WTC11 (cell line): ENCODE results near the gene OR51G1. TPM values are rescaled to one million over a fixed set of nuclear protein-coding genes. Genes with fewer than 3 reads are reported as not detected.

Source experiments
- ATAC-seq: fragments of 200-7000 bp; cut with Tn5 transposase; 2 replicates; pipeline ENCODE4 v1.10.0; 2021; ENCODE audit warnings: mild to moderate bottlenecking, moderate library complexity
- CTCF ChIA-PET: fragments of 300-600 bp; sonication (Branson Sonifier 250); formaldehyde crosslinking; loops from one replicate; lab custom pipeline; 2021; ENCODE audit warnings: antibody characterized with exemption; lab: Charles Lee
- POLR2A ChIA-PET: fragments of 350-600 bp; sonication (Branson Sonifier 250); formaldehyde crosslinking; loops from one replicate; lab custom pipeline; 2021; ENCODE audit warnings: antibody characterized with exemption; lab: Charles Lee
- DNase-seq: peaks from one replicate; pipeline ENCODE4 v3.0.0; 2021; ENCODE audit warnings: low spot score
- H3K27ac Mint-ChIP-seq: 2 replicates; pipeline ENCODE4 v1.8.0; 2021; ENCODE audit warnings: mixed read lengths
- H3K27me3 Mint-ChIP-seq: 2 replicates; pipeline ENCODE4 v1.8.0; 2021; ENCODE audit warnings: low read depth, mild to moderate bottlenecking, moderate library complexity, mixed read lengths
- H3K36me3 Mint-ChIP-seq: 2 replicates; pipeline ENCODE4 v1.8.0; 2021; ENCODE audit warnings: mixed read lengths
- H3K4me1 Mint-ChIP-seq: 2 replicates; pipeline ENCODE4 v1.8.0; 2022; ENCODE audit warnings: mixed read lengths
- H3K4me3 Mint-ChIP-seq: 2 replicates; pipeline ENCODE4 v1.8.0; 2021; ENCODE audit warnings: mild to moderate bottlenecking, moderate library complexity, mixed read lengths
- H3K9me3 Mint-ChIP-seq: 2 replicates; pipeline ENCODE4 v1.8.0; 2021; ENCODE audit warnings: mixed read lengths
- ATF6 ChIP-seq: sonication (generic); formaldehyde crosslinking; IDR thresholded peaks from 2 replicates; pipeline ENCODE4 v1.8.1; 2023; ENCODE audit warnings: mild to moderate bottlenecking, missing genetic modification reagents
- CREM ChIP-seq: sonication (generic); formaldehyde crosslinking; IDR thresholded peaks from 2 replicates; pipeline ENCODE4 v1.8.1; 2022; ENCODE audit warnings: mild to moderate bottlenecking, missing genetic modification reagents, moderate library complexity
- EMX1 ChIP-seq: fragments of 250-450 bp; sonication (Bioruptor Pico); IDR thresholded peaks from 2 replicates; pipeline ENCODE4 v1.8.0; 2021; ENCODE audit warnings: mild to moderate bottlenecking
- ESRRA ChIP-seq: sonication (generic); formaldehyde crosslinking; IDR thresholded peaks from 2 replicates; pipeline ENCODE4 v1.8.1; 2022; ENCODE audit warnings: mild to moderate bottlenecking, missing genetic modification reagents, borderline replicate concordance
- FOXJ3 ChIP-seq: sonication (generic); formaldehyde crosslinking; IDR thresholded peaks from 2 replicates; pipeline ENCODE4 v1.9.0; 2021; ENCODE audit warnings: missing genetic modification reagents, mild to moderate bottlenecking, borderline replicate concordance
- JAZF1 ChIP-seq: fragments of 250-450 bp; sonication (Bioruptor Pico); IDR thresholded peaks from 2 replicates; pipeline ENCODE4 v1.9.0; 2021; ENCODE audit warnings: moderate library complexity, mild to moderate bottlenecking, inconsistent platforms
- KAT7 ChIP-seq: sonication (generic); formaldehyde crosslinking; IDR thresholded peaks from 2 replicates; pipeline ENCODE4 v1.8.1; 2023; ENCODE audit warnings: missing genetic modification reagents, mild to moderate bottlenecking, borderline replicate concordance
- NFE2L1 ChIP-seq: sonication (generic); formaldehyde crosslinking; IDR thresholded peaks from 2 replicates; pipeline ENCODE4 v1.8.1; 2023; ENCODE audit warnings: missing genetic modification reagents
- NFYB ChIP-seq: sonication (generic); formaldehyde crosslinking; conservative IDR thresholded peaks from 2 replicates; pipeline ENCODE4 v1.8.0; 2022; ENCODE audit warnings: low read depth, missing genetic modification reagents
- OVOL2 ChIP-seq: fragments of 250-450 bp; sonication (Bioruptor Pico); IDR thresholded peaks from 2 replicates; pipeline ENCODE4 v1.9.0; 2021; ENCODE audit warnings: mild to moderate bottlenecking, borderline replicate concordance
- SMAD3 ChIP-seq: sonication (generic); formaldehyde crosslinking; IDR thresholded peaks from 2 replicates; pipeline ENCODE4 v1.8.0; 2022; ENCODE audit warnings: missing genetic modification reagents, mild to moderate bottlenecking, borderline replicate concordance
- SP1 ChIP-seq: sonication (generic); formaldehyde crosslinking; conservative IDR thresholded peaks from 2 replicates; pipeline ENCODE4 v1.8.1; 2022; ENCODE audit warnings: missing genetic modification reagents
- USF1 ChIP-seq: sonication (generic); formaldehyde crosslinking; IDR thresholded peaks from 2 replicates; pipeline ENCODE4 v1.8.0; 2022; ENCODE audit warnings: mild to moderate bottlenecking, missing genetic modification reagents
- ZBTB43 ChIP-seq: sonication (generic); formaldehyde crosslinking; IDR thresholded peaks from 2 replicates; pipeline ENCODE4 v1.8.1; 2023; ENCODE audit warnings: mild to moderate bottlenecking, missing genetic modification reagents
- ZNF263 ChIP-seq: sonication (generic); formaldehyde crosslinking; IDR thresholded peaks from 2 replicates; pipeline ENCODE4 v1.8.1; 2022; ENCODE audit warnings: low read depth, mild to moderate bottlenecking, moderate library complexity, missing genetic modification reagents
- ZNF425 ChIP-seq: fragments of 250-450 bp; sonication (Bioruptor Pico); conservative IDR thresholded peaks from 2 replicates; pipeline ENCODE4 v1.9.0; 2021; ENCODE audit warnings: mild to moderate bottlenecking
- ZSCAN18 ChIP-seq: fragments of 250-450 bp; sonication (Bioruptor Pico); IDR thresholded peaks from 2 replicates; pipeline ENCODE4 v2.1.2; 2022; ENCODE audit warnings: mild to moderate bottlenecking, moderate library complexity
- total RNA-seq: library from RNA; stranded (reverse); gene quantifications from 3 replicates; pipeline ENCODE4 v1.2.3, GENCODE V29; 2021
- TF ChIP-seq, protein P1 (sequence below): sonication (generic); formaldehyde crosslinking; IDR thresholded peaks from 2 replicates; pipeline ENCODE4 v1.8.0; 2022; ENCODE audit warnings: missing genetic modification reagents
- TF ChIP-seq, protein P2 (sequence below): fragments of 250-450 bp; sonication (Bioruptor Pico); IDR thresholded peaks from 2 replicates; pipeline ENCODE4 v1.8.0; 2021; ENCODE audit warnings: mild to moderate bottlenecking
- TF ChIP-seq, protein P3 (sequence below): sonication (generic); formaldehyde crosslinking; IDR thresholded peaks from 2 replicates; pipeline ENCODE4 v1.8.1; 2023; ENCODE audit warnings: mild to moderate bottlenecking, moderate library complexity, missing genetic modification reagents
- TF ChIP-seq, protein P4 (sequence below): sonication (generic); formaldehyde crosslinking; IDR thresholded peaks from 2 replicates; pipeline ENCODE4 v1.8.0; 2022; ENCODE audit warnings: mild to moderate bottlenecking, missing genetic modification reagents

The OR51G1 gene
- total RNA-seq, 1 experiment from 2014 or later, result not detected

DNA sequence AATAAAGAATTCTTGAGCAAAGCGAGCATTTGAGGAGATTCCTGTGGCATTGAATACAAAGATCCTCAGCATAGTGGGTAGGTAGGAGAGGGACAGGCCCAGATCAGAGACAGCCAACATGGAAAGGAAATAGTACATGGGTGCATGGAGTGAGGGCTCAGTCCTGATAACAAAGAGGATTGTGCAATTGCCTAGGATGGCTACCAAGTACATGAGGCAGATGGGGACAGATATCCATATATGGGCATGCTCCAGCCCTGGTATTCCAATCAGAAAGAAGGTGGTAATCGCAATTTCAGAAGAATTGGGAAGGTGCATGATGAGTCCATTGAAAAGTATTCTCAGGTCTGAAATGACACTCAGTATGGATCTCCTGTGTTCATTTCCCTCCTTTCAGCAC lies 33.9 kb downstream of the OR51G1 start (continued):
- TF ChIP-seq, protein P1, sequence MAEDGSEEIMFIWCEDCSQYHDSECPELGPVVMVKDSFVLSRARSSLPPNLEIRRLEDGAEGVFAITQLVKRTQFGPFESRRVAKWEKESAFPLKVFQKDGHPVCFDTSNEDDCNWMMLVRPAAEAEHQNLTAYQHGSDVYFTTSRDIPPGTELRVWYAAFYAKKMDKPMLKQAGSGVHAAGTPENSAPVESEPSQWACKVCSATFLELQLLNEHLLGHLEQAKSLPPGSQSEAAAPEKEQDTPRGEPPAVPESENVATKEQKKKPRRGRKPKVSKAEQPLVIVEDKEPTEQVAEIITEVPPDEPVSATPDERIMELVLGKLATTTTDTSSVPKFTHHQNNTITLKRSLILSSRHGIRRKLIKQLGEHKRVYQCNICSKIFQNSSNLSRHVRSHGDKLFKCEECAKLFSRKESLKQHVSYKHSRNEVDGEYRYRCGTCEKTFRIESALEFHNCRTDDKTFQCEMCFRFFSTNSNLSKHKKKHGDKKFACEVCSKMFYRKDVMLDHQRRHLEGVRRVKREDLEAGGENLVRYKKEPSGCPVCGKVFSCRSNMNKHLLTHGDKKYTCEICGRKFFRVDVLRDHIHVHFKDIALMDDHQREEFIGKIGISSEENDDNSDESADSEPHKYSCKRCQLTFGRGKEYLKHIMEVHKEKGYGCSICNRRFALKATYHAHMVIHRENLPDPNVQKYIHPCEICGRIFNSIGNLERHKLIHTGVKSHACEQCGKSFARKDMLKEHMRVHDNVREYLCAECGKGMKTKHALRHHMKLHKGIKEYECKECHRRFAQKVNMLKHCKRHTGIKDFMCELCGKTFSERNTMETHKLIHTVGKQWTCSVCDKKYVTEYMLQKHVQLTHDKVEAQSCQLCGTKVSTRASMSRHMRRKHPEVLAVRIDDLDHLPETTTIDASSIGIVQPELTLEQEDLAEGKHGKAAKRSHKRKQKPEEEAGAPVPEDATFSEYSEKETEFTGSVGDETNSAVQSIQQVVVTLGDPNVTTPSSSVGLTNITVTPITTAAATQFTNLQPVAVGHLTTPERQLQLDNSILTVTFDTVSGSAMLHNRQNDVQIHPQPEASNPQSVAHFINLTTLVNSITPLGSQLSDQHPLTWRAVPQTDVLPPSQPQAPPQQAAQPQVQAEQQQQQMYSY (CRISPR knock-in tag), result no peak

- Mint-ChIP-seq H3K4me3 (no peak overlapping the region), H3K4me1 (no peaks in the 10 kb centered on the region), H3K27ac (no peak overlapping the region)
Observed at GRCh38 chr11:4887591-4887990, 36.5 kb downstream of the OR51G1 start.

More at GRCh38 chr11:4887591-4887990, 36.5 kb downstream of the OR51G1 start:
- no peak for ATAC-seq
- DNase-seq, result no peak
- Mint-ChIP-seq H3K36me3 (no peaks in the 10 kb centered on the region), H3K27me3 (no peaks in the 10 kb centered on the region), H3K9me3 (peaks cover 3% of the 10 kb centered on the region; the same call in 1 of the 2 replicates)
- no peak for TF ChIP-seq CREM (CRISPR knock-in tag)
- no peak for TF ChIP-seq ZSCAN18 (CRISPR knock-in tag)
- no peak for TF ChIP-seq ZNF425
- no peak for TF ChIP-seq SMAD3 (CRISPR knock-in tag)
- TF ChIP-seq ZBTB43 (CRISPR knock-in tag), result no peak
- no peak for TF ChIP-seq SP1
- TF ChIP-seq ZNF263, result no peak
- TF ChIP-seq KAT7 (CRISPR knock-in tag), result no peak
- TF ChIP-seq USF1 (CRISPR knock-in tag), result no peak
- no peak for TF ChIP-seq NFE2L1 (CRISPR knock-in tag)
- TF ChIP-seq, protein P2, sequence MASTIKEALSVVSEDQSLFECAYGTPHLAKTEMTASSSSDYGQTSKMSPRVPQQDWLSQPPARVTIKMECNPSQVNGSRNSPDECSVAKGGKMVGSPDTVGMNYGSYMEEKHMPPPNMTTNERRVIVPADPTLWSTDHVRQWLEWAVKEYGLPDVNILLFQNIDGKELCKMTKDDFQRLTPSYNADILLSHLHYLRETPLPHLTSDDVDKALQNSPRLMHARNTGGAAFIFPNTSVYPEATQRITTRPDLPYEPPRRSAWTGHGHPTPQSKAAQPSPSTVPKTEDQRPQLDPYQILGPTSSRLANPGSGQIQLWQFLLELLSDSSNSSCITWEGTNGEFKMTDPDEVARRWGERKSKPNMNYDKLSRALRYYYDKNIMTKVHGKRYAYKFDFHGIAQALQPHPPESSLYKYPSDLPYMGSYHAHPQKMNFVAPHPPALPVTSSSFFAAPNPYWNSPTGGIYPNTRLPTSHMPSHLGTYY (CRISPR knock-in tag), result no peak
- TF ChIP-seq ESRRA (CRISPR knock-in tag), result no peak
- TF ChIP-seq ATF6 (CRISPR knock-in tag), result no peak
- no peak for TF ChIP-seq JAZF1 (CRISPR knock-in tag)
- TF ChIP-seq NFYB (CRISPR knock-in tag), result no peak
- TF ChIP-seq, protein P3, sequence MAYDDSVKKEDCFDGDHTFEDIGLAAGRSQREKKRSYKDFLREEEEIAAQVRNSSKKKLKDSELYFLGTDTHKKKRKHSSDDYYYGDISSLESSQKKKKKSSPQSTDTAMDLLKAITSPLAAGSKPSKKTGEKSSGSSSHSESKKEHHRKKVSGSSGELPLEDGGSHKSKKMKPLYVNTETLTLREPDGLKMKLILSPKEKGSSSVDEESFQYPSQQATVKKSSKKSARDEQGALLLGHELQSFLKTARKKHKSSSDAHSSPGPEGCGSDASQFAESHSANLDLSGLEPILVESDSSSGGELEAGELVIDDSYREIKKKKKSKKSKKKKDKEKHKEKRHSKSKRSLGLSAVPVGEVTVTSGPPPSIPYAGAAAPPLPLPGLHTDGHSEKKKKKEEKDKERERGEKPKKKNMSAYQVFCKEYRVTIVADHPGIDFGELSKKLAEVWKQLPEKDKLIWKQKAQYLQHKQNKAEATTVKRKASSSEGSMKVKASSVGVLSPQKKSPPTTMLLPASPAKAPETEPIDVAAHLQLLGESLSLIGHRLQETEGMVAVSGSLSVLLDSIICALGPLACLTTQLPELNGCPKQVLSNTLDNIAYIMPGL (CRISPR knock-in tag), result no peak
- TF ChIP-seq EMX1 (CRISPR knock-in tag), result no peak
- TF ChIP-seq, protein P4, sequence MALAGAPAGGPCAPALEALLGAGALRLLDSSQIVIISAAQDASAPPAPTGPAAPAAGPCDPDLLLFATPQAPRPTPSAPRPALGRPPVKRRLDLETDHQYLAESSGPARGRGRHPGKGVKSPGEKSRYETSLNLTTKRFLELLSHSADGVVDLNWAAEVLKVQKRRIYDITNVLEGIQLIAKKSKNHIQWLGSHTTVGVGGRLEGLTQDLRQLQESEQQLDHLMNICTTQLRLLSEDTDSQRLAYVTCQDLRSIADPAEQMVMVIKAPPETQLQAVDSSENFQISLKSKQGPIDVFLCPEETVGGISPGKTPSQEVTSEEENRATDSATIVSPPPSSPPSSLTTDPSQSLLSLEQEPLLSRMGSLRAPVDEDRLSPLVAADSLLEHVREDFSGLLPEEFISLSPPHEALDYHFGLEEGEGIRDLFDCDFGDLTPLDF, result no peak
- TF ChIP-seq OVOL2 (CRISPR knock-in tag), result no peak
- no peak for TF ChIP-seq FOXJ3 (CRISPR knock-in tag)
- CTCF ChIA-PET, result no interaction called here
- POLR2A ChIA-PET, result no interaction called here
